BJ (cell line): ENCODE data around the gene LMBR1L. TPM values are rescaled to one million over a fixed set of nuclear protein-coding genes. Genes with fewer than 3 reads are reported as not detected.

Source experiments
- CTCF ChIA-PET: fragments of 350-600 bp; formaldehyde crosslinking; extraction: SDS; loops from one replicate; lab custom pipeline; 2021; ENCODE audit warnings: antibody characterized with exemption, inconsistent platforms; lab: Yijun Ruan, JAX
- POLR2A ChIA-PET: fragments of 300-600 bp; sonication (Branson Sonifier 250); formaldehyde crosslinking; extraction: SDS; loops from one replicate; lab custom pipeline; 2021; ENCODE audit warnings: antibody characterized with exemption; lab: Charles Lee
- DNase-seq: peaks from one replicate; pipeline ENCODE4 v3.0.0-alpha.2; 2011; ENCODE audit warnings: low read depth
- H3K27me3 ChIP-seq: 2 replicates; pipeline ENCODE4 v1.6.0; 2011; ENCODE audit warnings: low read length; ENCODE audit not compliant: control insufficient read depth, insufficient read depth
- H3K36me3 ChIP-seq: 2 replicates; pipeline ENCODE4 v1.5.1; 2011; ENCODE audit warnings: low read length; ENCODE audit not compliant: control insufficient read depth, insufficient read depth
- H3K4me3 ChIP-seq: 2 replicates; pipeline ENCODE4 v1.5.1; 2011; ENCODE audit warnings: low read depth, mild to moderate bottlenecking, control low read depth, low read length
- polyA plus RNA-seq: library from polyadenylated mRNA; depleted of rRNA; stranded (reverse); fragments of >200 nt; gene quantifications from 2 replicates; pipeline ENCODE4 v1.2.3, GENCODE V29; 2011
- TF ChIP-seq, protein P1 (sequence below): IDR thresholded peaks from 2 replicates; pipeline ENCODE4 v1.5.1; 2011; ENCODE audit warnings: low read depth, mild to moderate bottlenecking, control low read depth, inconsistent platforms, low read length, moderate library complexity; ENCODE audit not compliant: insufficient read depth

Gene LMBR1L
- polyA plus RNA-seq, 1 experiment = 63.1 TPM

DNA sequence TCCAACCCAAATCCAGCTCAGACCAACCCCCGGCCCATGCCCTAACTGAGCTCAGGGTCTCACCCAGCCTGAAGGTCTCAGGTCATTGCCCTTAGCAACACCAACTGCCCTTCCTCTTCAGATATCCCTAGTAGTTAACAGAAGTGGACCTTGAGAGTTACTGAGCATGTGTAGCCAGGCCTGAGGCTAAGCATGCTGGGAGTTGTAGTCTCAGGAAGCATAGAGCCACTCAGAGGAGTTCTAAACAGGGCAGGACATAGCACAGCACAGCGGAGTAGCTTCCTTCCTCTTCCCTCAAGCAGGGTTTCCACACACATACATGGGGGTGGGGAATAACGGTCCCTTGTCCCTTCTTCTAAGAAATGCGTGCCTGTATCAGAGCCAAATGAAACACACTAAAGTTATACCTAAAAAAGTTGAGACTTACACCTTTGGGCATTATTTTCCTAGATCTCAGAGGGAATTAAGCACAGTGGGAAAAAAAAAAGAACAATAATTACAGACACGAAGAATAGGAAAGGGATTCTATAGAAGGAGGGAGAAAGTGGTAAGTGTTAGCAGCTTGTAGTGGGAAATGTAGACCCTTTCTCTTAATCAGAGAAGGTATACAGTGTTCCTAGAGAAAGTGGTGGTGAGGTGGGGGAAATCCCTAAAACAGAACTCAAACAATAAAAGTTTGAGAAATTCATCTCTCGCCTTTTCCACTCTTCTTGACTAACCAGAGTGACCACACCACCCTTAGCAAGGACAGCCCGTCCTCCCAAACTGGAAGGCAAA, 54.5 kb downstream of the LMBR1L start:
- H3K27me3 ChIP-seq = no peaks in the 10 kb centered on the region
- TF ChIP-seq, protein P1, sequence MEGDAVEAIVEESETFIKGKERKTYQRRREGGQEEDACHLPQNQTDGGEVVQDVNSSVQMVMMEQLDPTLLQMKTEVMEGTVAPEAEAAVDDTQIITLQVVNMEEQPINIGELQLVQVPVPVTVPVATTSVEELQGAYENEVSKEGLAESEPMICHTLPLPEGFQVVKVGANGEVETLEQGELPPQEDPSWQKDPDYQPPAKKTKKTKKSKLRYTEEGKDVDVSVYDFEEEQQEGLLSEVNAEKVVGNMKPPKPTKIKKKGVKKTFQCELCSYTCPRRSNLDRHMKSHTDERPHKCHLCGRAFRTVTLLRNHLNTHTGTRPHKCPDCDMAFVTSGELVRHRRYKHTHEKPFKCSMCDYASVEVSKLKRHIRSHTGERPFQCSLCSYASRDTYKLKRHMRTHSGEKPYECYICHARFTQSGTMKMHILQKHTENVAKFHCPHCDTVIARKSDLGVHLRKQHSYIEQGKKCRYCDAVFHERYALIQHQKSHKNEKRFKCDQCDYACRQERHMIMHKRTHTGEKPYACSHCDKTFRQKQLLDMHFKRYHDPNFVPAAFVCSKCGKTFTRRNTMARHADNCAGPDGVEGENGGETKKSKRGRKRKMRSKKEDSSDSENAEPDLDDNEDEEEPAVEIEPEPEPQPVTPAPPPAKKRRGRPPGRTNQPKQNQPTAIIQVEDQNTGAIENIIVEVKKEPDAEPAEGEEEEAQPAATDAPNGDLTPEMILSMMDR = no peak
- peak; percentile 41 for DNase-seq
- peak overlapping the region; percentile 88; the same call in 1 of the 2 replicates for H3K4me3 ChIP-seq
- H3K36me3 ChIP-seq = peaks cover 29% of the 10 kb centered on the region
- ChIA-PET CTCF (interaction anchor here (0.6 to 1.5 kb wide), 6 partner anchors 8 to 75 kb away, joined by 3 to 9 read pairs (median 4); partner anchors contain the start of gene TUBA1B), POLR2A (interaction anchor here (0.5 kb wide), 1 partner anchor 167 kb away, joined by 3 read pairs; no protein-coding TSS in a partner anchor)

DNA sequence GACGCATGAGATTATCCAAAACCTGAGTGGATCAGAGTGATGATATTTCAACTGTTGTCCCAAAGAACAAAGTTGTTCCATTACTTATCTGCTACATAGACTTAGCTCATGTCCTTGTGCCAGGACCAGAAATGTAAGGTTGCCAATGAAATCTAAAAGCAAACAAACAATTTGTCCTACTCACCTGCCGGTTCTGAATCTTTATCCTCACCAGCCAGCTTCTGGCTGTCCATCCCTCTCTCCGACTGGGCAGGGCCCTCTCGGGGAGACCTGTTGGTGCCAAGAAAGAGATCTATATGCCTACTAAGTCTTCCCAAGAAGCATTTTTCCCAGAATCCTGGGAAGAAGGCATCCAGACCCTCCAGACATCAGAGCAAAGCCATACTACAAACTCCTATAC, 55.6 kb downstream of the LMBR1L start:
- TF ChIP-seq, protein P1 = no peak
- CTCF ChIA-PET = interaction anchor here (0.7 to 1.5 kb wide), 5 partner anchors 9 to 76 kb away, joined by 3 to 9 read pairs (median 6); partner anchors contain the start of gene TUBA1B
- no peak overlapping the region for H3K4me3 ChIP-seq
- POLR2A ChIA-PET = no interaction called here
- peaks cover 39% of the 10 kb centered on the region for H3K36me3 ChIP-seq
- no peak for DNase-seq
- H3K27me3 ChIP-seq = no peaks in the 10 kb centered on the region

DNA sequence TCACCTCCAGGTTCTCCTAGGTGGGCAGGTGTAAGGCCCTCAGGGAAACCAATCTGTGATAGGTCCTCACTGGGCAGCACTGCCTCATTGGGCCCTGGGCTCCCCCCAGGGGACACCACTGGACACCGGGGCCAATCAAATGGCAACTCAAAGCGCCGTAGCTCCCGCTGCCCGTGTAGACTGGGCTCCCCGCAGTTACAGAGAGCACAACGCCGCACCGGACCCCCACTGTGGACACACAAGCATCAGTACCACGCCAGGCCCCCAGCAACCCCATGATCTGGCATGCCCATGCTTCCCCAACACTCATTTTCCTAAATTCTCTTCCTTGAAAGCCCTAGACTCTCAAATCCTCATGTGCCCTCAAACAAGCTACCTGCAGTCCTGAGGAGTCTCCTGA, 56.1 kb downstream of the LMBR1L start:
- TF ChIP-seq, protein P1 = no peak
- CTCF ChIA-PET = interaction anchor here (0.7 kb wide), 1 partner anchor 66 kb away, joined by 4 read pairs; no protein-coding TSS in a partner anchor
- H3K4me3 ChIP-seq = no peak overlapping the region
- no peak for DNase-seq
- no peaks in the 10 kb centered on the region for H3K27me3 ChIP-seq
- POLR2A ChIA-PET = no interaction called here
- H3K36me3 ChIP-seq = peaks cover 44% of the 10 kb centered on the region

DNA sequence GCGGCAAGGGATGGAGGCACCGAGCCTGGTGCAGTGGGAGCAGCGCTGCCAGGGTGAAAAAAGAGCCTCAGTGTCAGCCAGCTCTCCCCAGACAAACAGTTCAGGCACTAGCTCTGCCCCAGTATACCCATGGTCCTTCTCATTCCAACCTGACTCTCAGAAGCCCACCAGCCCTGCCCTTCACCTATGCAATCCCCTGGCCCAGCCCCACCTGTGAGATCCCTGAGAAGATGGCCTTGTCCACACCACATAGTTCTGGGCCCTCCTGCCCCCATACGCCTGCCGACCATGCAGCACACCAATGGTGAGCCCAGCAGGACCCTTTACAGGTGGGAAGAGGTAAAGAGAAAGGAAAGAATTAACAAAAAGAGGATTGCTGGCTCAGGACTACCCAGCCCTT, 56.6 kb downstream of the LMBR1L start:
- Histone ChIP-seq H3K27me3 (no peaks in the 10 kb centered on the region), H3K4me3 (no peak overlapping the region), H3K36me3 (peaks cover 47% of the 10 kb centered on the region)
- TF ChIP-seq, protein P1 = no peak
- ChIA-PET CTCF (interaction anchor here (1.3 kb wide), 1 partner anchor 10 kb away, joined by 4 read pairs; no protein-coding TSS in a partner anchor), POLR2A (no interaction called here)
- DNase-seq = no peak

DNA sequence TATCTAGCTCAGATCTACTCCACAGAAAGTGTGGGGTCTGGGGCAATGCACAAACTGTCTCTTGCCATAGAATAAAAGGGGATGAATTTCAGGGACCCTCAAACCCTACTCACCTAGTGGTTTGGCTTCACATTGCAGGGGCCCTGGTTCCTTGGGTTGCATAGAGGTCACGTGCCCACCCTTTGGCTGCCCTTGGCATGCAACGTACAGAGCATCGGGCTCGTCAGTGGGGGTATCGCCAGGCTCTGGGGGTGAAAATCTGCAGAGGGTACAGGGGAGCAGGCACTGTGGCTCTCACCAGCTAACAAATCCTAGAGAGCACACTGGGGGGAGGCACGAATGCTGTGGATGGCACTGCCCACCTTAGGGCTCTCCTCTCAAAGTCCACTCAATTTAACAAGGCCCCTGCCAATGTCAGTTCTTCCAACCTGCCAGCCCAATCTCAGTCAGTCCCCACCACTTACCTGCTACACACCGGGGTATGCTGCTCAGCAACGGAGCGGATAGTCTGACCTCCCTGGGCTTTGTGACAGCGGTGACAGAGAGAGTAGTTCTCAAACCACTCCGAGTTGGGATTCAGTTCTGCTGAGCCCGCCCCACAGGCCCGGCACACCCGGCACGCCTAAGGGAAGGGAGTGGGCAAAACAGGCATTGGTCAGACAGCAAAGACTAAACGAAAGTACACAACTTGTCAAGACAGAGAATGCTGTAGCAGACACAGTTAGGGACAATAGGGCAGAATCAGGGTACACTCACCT, 58.0 kb downstream of the LMBR1L start:
- Histone ChIP-seq H3K36me3 (peaks cover 54% of the 10 kb centered on the region), H3K27me3 (no peaks in the 10 kb centered on the region), H3K4me3 (no peak overlapping the region)
- no peak for DNase-seq
- ChIA-PET CTCF (interaction anchor here (1.3 kb wide), 1 partner anchor 8 kb away, joined by 4 read pairs; no protein-coding TSS in a partner anchor), POLR2A (no interaction called here)
- TF ChIP-seq, protein P1 = no peak
